ENCODE results near the gene GRIP1. TPM values are rescaled to one million over a fixed set of nuclear protein-coding genes. Genes with fewer than 3 reads are reported as not detected.

The GRIP1 gene
- total and polyA plus RNA-seq, 12 donors = 0.12 to 7.3 (median 1.9) TPM

GRCh38 chr12:66516561-66516960 is 162.3 kb downstream of the GRIP1 start:
- no peak for DNase-seq
- Histone ChIP-seq H3K4me3 (no peak overlapping the region), H3K27ac (no peak overlapping the region), H3K36me3 (no peaks in the 10 kb centered on the region), H3K4me1 (no peaks in the 10 kb centered on the region), H3K27me3 (no peaks in the 10 kb centered on the region), H3K9me3 (peaks cover 0 to 6% (median 0%) of the 10 kb centered on the region in 11 donors)
- ATAC-seq = no peak
- WGBS, 2 donors = 59 to 80% methylated on average over 4 of the region's 4 CpGs
- intact Hi-C loops (cut with DNase I) = no loop called here
- no peak for TF ChIP-seq CTCF (IDR thresholded peaks at IDR 0.05)

- no peak for ATAC-seq
- DNase-seq = no peak
- Histone ChIP-seq H3K4me3 (no peak overlapping the region), H3K9me3 (peaks cover 0 to 2% (median 0%) of the 10 kb centered on the region in 11 donors), H3K4me1 (no peaks in the 10 kb centered on the region), H3K36me3 (no peaks in the 10 kb centered on the region), H3K27ac (no peak overlapping the region), H3K27me3 (no peaks in the 10 kb centered on the region)
- intact Hi-C loops (cut with DNase I) = no loop called here
- TF ChIP-seq CTCF (IDR thresholded peaks at IDR 0.05) = no peak
- 59 to 66% methylated on average over 2 of the region's 2 CpGs for WGBS, 2 donors
Observed at GRCh38 chr12:66516133-66516532, 162.7 kb downstream of the GRIP1 start.

- 46 to 77% methylated on average over 2 of the region's 2 CpGs for WGBS, 2 donors
- TF ChIP-seq CTCF (IDR thresholded peaks at IDR 0.05) = no peak
Observed at GRCh38 chr12:66514581-66514980, 164.3 kb downstream of the GRIP1 start.

GRCh38 chr12:66508025-66508424 is 170.9 kb downstream of the GRIP1 start:
- TF ChIP-seq CTCF (IDR thresholded peaks at IDR 0.05) = no peak
- Histone ChIP-seq H3K4me1 (no peaks in the 10 kb centered on the region), H3K9me3 (peaks cover 0 to 13% (median 0%) of the 10 kb centered on the region in 11 donors), H3K27ac (no peak overlapping the region), H3K27me3 (no peaks in the 10 kb centered on the region), H3K4me3 (no peak overlapping the region), H3K36me3 (no peaks in the 10 kb centered on the region)
- no peak for DNase-seq
- intact Hi-C loops (cut with DNase I) = no loop called here
- ATAC-seq = no peak
- 83 to 86% methylated on average over 2 of the region's 2 CpGs for WGBS, 2 donors

More at GRCh38 chr12:66514581-66514980, 164.3 kb downstream of the GRIP1 start:
- Histone ChIP-seq H3K4me1 (no peaks in the 10 kb centered on the region), H3K9me3 (no peaks in the 10 kb centered on the region), H3K36me3 (no peaks in the 10 kb centered on the region), H3K27ac (no peak overlapping the region), H3K4me3 (no peak overlapping the region), H3K27me3 (no peaks in the 10 kb centered on the region)
- intact Hi-C loops (cut with DNase I) = no loop called here
- ATAC-seq = no peak
- DNase-seq = no peak
